Right lobe of liver (tissue), 4 donors: ENCODE data around the gene EMC9.

ENCODE experiments used
- CTCF ChIP-seq, 4 donors: fragments of 200-600 bp in 3 of 4; fragments of 450-650 bp in 1 of 4; IDR thresholded peaks; one replicate each; pipeline versions ENCODE4 v1.5.1 to v1.8.0; 2016 to 2022; ENCODE audit warnings: antibody characterized with exemption in 4 of 4, mild to moderate bottlenecking in 2 of 4
- POLR2A ChIP-seq: fragments of 450-650 bp; IDR thresholded peaks from one replicate; pipeline ENCODE4 v1.6.1; 2017; ENCODE audit warnings: antibody characterized with exemption, mild to moderate bottlenecking
- donor health status: DM: no; HTN: no; CAD: no.
- donor health status: DM: no; HTN: no; CAD: no.
- donor health status: DM: no; HTN: yes; CAD: no.

- TF ChIP-seq POLR2A, result no peak
- TF ChIP-seq CTCF (IDR thresholded peaks at IDR 0.05), result no peak
These were observed 26.2 kb upstream of the EMC9 start for GRCh38 chr14:24167469-24168114.
